GM19438 (cell line): ENCODE data around the gene TP53BP2.

Experiments
- ATAC-seq: cut with Tn5 transposase; IDR thresholded peaks from one replicate; pipeline ENCODE4 v1.9.1; 2021; ENCODE audit warnings: low read depth; ENCODE audit not compliant: unreplicated experiment

The TP53BP2 gene

DNA sequence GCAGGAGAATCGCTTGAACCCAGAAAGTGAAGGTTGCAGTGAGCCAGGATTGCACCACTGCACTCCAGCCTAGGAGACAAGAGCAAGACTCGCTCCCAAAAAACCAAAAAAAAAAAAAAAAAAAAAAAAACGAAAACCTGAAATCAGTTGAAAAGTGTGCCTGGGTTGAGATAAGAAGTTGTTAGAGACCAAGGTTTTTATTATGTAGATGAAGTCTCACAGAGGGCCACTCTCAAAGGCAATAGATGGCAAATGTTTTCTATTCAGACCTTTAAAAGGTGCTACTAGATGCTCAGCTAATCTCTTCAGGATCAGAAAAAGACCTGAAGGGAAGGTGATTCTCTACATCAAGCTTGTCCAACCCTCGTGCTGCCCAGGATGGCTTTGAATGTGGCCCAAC is 115.8 kb downstream of the TP53BP2 start:
- no peak for ATAC-seq
